Suprapubic skin (tissue), 4 donors: ENCODE data around the gene PMP22. TPM values are rescaled to one million over a fixed set of nuclear protein-coding genes. Genes with fewer than 3 reads are reported as not detected.

Experiments used
- DNase-seq, 2 donors: peaks; one replicate each; pipeline ENCODE4 v3.0.0-alpha.2; 2019; ENCODE audit warnings: low spot score in 2 of 2
- H3K27ac ChIP-seq: fragments of 200-600 bp; sonication (generic); one replicate; pipeline ENCODE4 v1.5.1; 2019
- H3K27me3 ChIP-seq: fragments of 200-600 bp; sonication (generic); one replicate; pipeline ENCODE4 v1.5.1; 2019
- H3K36me3 ChIP-seq: fragments of 200-600 bp; sonication (generic); one replicate; pipeline ENCODE4 v1.5.1; 2019
- H3K4me1 ChIP-seq: fragments of 200-600 bp; sonication (generic); one replicate; pipeline ENCODE4 v1.5.1; 2019
- H3K4me3 ChIP-seq: fragments of 200-600 bp; sonication (generic); one replicate; pipeline ENCODE4 v1.5.1; 2019; ENCODE audit warnings: mild to moderate bottlenecking
- H3K9me3 ChIP-seq: fragments of 200-600 bp; sonication (generic); one replicate; pipeline ENCODE4 v1.5.1; 2019
- EP300 ChIP-seq: sonication (generic); formaldehyde crosslinking; IDR thresholded peaks from one replicate; pipeline ENCODE4 v1.6.1; 2017; ENCODE audit warnings: antibody characterized with exemption
- POLR2A ChIP-seq, 2 donors: fragments of 450-650 bp; IDR thresholded peaks; one replicate each; pipeline ENCODE4 v1.6.1; 2017; ENCODE audit warnings: antibody characterized with exemption in 2 of 2, mild to moderate bottlenecking in 2 of 2, moderate library complexity in 2 of 2
- POLR2AphosphoS5 ChIP-seq, 3 donors: sonication (generic); formaldehyde crosslinking; IDR thresholded peaks; one replicate each; pipeline ENCODE4 v1.6.1; 2017; ENCODE audit warnings: antibody characterized with exemption in 3 of 3
- WGBS: methylation state at CpG from one replicate; pipeline ENCODE4 v1.1.5; 2018; 5-methylcytosine and 5-hydroxymethylcytosine counted together
- total RNA-seq, 4 donors: library from RNA; depleted of rRNA; stranded (reverse); fragments of >200 nt; gene quantifications; one replicate each; pipeline ENCODE4 v1.1.0, GENCODE V29; 2016
- TF ChIP-seq, protein P1 (sequence below), 2 donors: fragments of 200-600 bp in 1 of 2; fragments of 450-650 bp in 1 of 2; sonication (generic) in 1 of 2; IDR thresholded peaks; one replicate each; pipeline ENCODE4 v1.5.1; 2016 to 2019; ENCODE audit warnings: antibody characterized with exemption in 2 of 2, mild to moderate bottlenecking in 1 of 2, moderate library complexity in 1 of 2

PMP22 gene
- total RNA-seq, 4 donors from 2014 or later, result 55.1 to 143 (median 87.1) TPM

DNA sequence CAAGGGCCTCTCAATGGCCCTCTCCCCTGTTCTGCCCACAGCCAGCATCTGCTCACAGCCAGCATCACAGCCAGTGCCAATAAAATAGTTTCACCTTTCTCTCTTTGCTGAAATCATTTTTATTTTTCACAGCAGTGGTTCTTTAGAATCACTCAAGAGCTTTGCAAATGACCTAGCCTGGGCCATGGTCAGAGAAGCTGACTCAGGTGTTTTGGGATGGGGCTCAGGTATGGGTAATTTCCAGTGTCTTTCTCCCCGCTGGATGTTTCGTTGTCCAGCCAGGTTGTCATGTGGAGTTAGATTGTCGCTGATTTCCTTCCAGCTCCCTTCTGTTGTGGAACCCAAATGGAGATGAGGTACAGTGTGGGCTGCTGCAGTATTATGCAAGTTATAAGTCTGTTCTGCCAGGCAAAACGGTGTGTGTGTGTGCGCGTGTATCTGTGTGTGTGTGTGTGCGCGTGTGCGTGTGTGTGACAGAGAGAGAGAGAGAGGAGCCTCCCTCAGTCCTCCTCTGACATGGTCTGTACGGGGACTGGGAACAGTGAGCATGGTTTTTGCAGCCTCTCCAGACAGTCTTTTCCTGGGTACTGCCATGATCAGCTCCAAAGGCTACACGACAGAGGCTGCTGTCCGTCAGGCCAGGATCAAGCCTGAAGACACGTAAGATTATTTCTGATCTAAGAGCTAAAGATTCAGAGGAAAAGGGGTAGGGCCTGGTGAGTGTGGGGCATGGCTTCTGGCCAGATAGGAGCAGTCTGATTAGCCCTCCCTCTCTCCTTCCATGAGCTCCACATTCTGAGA, 1.4 kb upstream of the PMP22 start:
- Histone ChIP-seq H3K4me3 (no peak overlapping the region), H3K27ac (no peak overlapping the region), H3K36me3 (no peaks in the 10 kb centered on the region), H3K9me3 (no peaks in the 10 kb centered on the region), H3K27me3 (no peaks in the 10 kb centered on the region), H3K4me1 (peaks cover 31% of the 10 kb centered on the region)
- DNase-seq, result no peak
- 91% methylated on average over 13 of the region's 13 CpGs for WGBS
- TF ChIP-seq POLR2A (IDR thresholded peaks at IDR 0.05), result no peak
- TF ChIP-seq, protein P1, sequence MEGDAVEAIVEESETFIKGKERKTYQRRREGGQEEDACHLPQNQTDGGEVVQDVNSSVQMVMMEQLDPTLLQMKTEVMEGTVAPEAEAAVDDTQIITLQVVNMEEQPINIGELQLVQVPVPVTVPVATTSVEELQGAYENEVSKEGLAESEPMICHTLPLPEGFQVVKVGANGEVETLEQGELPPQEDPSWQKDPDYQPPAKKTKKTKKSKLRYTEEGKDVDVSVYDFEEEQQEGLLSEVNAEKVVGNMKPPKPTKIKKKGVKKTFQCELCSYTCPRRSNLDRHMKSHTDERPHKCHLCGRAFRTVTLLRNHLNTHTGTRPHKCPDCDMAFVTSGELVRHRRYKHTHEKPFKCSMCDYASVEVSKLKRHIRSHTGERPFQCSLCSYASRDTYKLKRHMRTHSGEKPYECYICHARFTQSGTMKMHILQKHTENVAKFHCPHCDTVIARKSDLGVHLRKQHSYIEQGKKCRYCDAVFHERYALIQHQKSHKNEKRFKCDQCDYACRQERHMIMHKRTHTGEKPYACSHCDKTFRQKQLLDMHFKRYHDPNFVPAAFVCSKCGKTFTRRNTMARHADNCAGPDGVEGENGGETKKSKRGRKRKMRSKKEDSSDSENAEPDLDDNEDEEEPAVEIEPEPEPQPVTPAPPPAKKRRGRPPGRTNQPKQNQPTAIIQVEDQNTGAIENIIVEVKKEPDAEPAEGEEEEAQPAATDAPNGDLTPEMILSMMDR (IDR thresholded peaks at IDR 0.05), result no peak
- TF ChIP-seq EP300, result no peak
- no peak for TF ChIP-seq POLR2AphosphoS5 (IDR thresholded peaks at IDR 0.05)

DNA sequence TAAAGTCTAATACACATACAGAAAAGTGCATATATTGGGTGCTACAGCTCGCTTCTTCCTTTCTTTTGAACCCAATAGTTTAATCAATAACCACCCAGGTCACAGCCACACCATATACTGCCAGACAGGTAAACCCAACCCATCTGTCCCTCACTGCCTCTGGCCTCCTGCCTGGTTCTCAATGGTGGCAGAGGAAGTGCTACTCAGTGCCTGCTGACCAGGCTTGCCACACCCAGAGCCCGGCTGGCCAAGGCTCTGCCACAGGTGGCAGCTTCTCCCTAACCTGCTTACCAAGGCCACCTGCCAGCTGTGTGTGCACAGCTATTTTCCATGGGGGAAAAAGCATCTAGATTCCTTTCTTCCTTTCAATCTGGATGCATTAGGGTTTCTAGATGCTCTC, 584 bp downstream of the PMP22 start:
- H3K27me3 ChIP-seq, result no peaks in the 10 kb centered on the region

DNA sequence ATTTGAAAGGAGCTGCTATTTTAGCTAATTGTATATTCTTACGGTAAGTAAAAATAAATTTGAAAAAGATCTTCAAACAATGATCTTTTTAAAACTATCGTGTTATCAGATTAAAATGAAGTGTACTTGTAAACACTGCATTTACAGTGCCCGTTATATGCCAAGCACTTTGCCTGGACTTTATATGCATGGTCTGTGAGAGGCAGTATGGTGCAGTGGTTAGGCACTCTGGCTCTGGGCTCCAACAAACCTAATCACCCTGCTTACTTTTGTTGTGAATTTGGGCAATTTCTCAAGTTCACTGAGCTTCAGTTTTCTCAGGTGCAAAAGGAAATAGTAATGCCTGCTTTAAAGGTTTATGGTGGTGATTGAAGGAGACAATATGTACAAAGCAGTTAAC, 1.4 kb downstream of the PMP22 start:
- Histone ChIP-seq H3K9me3 (no peaks in the 10 kb centered on the region), H3K4me3 (peak overlapping the region; percentile 67), H3K36me3 (peaks cover 7% of the 10 kb centered on the region), H3K27ac (peak overlapping the region; percentile 97), H3K4me1 (peaks cover 54% of the 10 kb centered on the region), H3K27me3 (no peaks in the 10 kb centered on the region)
- WGBS, result 21% methylated on average over 3 of the region's 3 CpGs
- TF ChIP-seq EP300 (no peak), POLR2AphosphoS5 (IDR thresholded peaks at IDR 0.05) (no peak), POLR2A (IDR thresholded peaks at IDR 0.05) (no peak)
- TF ChIP-seq, protein P1 (IDR thresholded peaks at IDR 0.05), result no peak
- no peak for DNase-seq

More for the DNA sequence above, 584 bp downstream of the PMP22 start:
- Histone ChIP-seq H3K4me1 (peaks cover 45% of the 10 kb centered on the region), H3K36me3 (no peaks in the 10 kb centered on the region), H3K4me3 (peak overlapping the region; percentile 67), H3K27ac (peak overlapping the region; percentile 25), H3K9me3 (no peaks in the 10 kb centered on the region)
- no peak for TF ChIP-seq EP300
- DNase-seq, result no peak
- 31% methylated on average over 2 of the region's 2 CpGs for WGBS

DNA sequence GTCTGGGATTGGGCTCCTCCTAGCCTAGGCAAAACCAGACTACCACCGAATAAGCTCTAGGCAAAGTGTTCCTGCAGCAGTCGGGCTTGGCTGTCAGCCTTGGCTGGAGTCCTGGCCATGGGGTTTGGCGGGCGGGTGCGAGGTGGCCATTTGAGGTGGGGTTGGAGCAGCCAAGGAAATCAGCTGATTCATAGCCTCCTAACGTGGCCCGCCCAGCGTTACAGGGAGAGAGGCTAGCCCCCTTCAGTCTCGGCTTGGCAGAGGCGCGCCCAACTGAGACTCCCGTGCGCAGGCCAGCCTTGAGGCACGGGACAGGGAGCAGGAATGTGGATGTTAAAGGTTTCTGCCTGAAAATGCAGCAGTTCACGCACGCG, 1.9 kb downstream of the PMP22 start:
- peaks cover 59% of the 10 kb centered on the region for H3K4me1 ChIP-seq
- no peaks in the 10 kb centered on the region for H3K9me3 ChIP-seq
- peak overlapping the region; percentile 67 for H3K4me3 ChIP-seq
- peak overlapping the region; percentile 97 for H3K27ac ChIP-seq
- DNase-seq, result peak; percentile 96
- H3K27me3 ChIP-seq, result no peaks in the 10 kb centered on the region
- H3K36me3 ChIP-seq, result peaks cover 12% of the 10 kb centered on the region
- TF ChIP-seq POLR2AphosphoS5 (IDR thresholded peaks at IDR 0.05) (peak in 2 of 3 donors; percentile 43 to 62), POLR2A (IDR thresholded peaks at IDR 0.05) (no peak)
- 1% methylated on average over 12 of the region's 17 CpGs for WGBS

DNA sequence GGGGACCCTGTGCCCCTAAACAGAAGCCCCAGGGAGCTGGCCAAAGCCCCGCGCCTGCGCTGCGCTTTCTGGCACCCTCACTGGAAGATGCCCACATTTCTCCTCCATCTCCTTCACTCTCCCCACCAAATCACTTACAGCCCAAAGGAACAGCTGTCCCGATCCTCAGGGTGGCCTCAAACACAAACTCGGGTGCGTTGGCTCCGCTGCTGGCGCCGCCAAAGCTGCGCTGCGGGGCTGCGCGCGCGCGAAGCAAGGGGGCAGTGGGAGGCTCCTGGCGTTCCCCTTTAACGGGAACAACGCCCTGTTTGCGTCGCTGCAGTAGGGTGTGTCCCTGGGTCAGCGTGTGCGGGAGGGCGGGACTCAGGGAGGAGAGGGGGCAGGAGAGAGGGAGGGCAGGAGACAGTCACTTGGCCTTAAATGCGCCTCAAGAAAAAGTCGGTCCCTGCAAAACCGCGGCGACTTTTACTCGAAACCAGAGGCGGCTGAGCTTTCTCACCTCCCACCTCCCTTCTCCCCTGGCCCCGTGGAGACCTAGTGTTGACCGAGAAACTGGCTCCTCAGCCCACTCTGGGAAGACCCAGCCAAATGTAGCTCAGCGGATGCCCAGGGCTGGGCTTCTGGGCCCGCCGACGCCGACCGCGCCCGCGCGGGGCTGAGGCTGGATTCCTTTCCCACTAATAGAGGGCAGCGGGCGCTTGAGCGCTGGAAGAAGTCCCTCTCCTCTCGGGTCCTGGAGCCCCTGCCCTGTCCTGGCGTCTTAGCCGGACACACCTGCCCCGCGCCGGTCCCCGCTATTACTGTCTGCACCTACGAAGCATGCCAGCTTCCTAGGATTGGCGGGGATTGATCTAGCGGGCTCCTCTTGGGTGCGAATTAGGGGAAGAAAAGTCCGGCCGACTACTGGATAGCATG, 2.6 kb downstream of the PMP22 start:
- 1% methylated on average over 34 of the region's 60 CpGs for WGBS
- Histone ChIP-seq H3K27me3 (no peaks in the 10 kb centered on the region), H3K9me3 (no peaks in the 10 kb centered on the region), H3K4me3 (peak overlapping the region; percentile 67), H3K27ac (peak overlapping the region; percentile 97), H3K4me1 (peaks cover 64% of the 10 kb centered on the region), H3K36me3 (peaks cover 14% of the 10 kb centered on the region)
- TF ChIP-seq, protein P1 (IDR thresholded peaks at IDR 0.05), result peak in 1 of 2 donors; percentile 20
- TF ChIP-seq POLR2A (IDR thresholded peaks at IDR 0.05), result peak in 1 of 2 donors; percentile 88
- TF ChIP-seq EP300, result no peak
- TF ChIP-seq POLR2AphosphoS5 (IDR thresholded peaks at IDR 0.05), result peak; percentile 44 to 87 (median 68)
- peak; percentile 93 to 95 for DNase-seq
